ENCODE data around the gene VRK2.
A peak's percentile ranks its signal among the peaks of the same experiment; 100 is the strongest.

DNA sequence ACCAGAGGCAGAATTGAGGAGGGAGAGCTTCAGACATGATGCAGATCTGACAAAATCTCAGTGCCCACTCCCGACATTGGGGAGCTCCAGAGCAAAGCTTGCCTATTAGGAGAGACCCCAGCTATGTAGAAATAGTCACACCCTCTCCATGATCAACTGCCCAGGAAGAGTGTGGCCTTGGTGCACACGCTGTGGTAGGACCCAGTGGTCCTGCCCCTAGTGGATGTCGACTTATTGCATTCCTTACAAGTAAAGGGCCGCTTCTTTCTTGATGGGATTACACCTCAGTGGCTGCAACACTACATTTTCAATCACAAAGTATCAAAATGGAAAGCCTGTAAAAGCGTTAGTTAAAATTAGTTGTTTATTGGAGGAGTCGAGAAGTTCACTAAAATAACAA lies 64.2 kb downstream of the VRK2 start:
- TF ChIP-seq, protein P1, sequence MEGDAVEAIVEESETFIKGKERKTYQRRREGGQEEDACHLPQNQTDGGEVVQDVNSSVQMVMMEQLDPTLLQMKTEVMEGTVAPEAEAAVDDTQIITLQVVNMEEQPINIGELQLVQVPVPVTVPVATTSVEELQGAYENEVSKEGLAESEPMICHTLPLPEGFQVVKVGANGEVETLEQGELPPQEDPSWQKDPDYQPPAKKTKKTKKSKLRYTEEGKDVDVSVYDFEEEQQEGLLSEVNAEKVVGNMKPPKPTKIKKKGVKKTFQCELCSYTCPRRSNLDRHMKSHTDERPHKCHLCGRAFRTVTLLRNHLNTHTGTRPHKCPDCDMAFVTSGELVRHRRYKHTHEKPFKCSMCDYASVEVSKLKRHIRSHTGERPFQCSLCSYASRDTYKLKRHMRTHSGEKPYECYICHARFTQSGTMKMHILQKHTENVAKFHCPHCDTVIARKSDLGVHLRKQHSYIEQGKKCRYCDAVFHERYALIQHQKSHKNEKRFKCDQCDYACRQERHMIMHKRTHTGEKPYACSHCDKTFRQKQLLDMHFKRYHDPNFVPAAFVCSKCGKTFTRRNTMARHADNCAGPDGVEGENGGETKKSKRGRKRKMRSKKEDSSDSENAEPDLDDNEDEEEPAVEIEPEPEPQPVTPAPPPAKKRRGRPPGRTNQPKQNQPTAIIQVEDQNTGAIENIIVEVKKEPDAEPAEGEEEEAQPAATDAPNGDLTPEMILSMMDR (IDR thresholded peaks at IDR 0.05) = peak; percentile 33
- TF ChIP-seq POLR2AphosphoS5 (IDR thresholded peaks at IDR 0.05; ENCODE audit: low read depth, low read length) = no peak
- TF ChIP-seq, protein P2, sequence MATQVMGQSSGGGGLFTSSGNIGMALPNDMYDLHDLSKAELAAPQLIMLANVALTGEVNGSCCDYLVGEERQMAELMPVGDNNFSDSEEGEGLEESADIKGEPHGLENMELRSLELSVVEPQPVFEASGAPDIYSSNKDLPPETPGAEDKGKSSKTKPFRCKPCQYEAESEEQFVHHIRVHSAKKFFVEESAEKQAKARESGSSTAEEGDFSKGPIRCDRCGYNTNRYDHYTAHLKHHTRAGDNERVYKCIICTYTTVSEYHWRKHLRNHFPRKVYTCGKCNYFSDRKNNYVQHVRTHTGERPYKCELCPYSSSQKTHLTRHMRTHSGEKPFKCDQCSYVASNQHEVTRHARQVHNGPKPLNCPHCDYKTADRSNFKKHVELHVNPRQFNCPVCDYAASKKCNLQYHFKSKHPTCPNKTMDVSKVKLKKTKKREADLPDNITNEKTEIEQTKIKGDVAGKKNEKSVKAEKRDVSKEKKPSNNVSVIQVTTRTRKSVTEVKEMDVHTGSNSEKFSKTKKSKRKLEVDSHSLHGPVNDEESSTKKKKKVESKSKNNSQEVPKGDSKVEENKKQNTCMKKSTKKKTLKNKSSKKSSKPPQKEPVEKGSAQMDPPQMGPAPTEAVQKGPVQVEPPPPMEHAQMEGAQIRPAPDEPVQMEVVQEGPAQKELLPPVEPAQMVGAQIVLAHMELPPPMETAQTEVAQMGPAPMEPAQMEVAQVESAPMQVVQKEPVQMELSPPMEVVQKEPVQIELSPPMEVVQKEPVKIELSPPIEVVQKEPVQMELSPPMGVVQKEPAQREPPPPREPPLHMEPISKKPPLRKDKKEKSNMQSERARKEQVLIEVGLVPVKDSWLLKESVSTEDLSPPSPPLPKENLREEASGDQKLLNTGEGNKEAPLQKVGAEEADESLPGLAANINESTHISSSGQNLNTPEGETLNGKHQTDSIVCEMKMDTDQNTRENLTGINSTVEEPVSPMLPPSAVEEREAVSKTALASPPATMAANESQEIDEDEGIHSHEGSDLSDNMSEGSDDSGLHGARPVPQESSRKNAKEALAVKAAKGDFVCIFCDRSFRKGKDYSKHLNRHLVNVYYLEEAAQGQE (IDR thresholded peaks at IDR 0.05; ENCODE audit: insufficient read depth in 1 of 2, low read depth in 2 of 2, low read length in 1 of 2) = no peak
- no peak for TF ChIP-seq SIN3A (IDR thresholded peaks at IDR 0.05; ENCODE audit: borderline replicate concordance, insufficient read depth, low read depth, low read length)
- no peak for TF ChIP-seq TCF7L2 (IDR thresholded peaks at IDR 0.05; ENCODE audit: low read depth, low read length)
